UCSD-AML1 (cell line): Measurements from ENCODE around the gene CORO6.

Experiments
- DNase-seq: peaks from one replicate; lab custom pipeline; 2025; ENCODE audit not compliant: unreplicated experiment; lab: John Stamatoyannopoulos, UW

Gene CORO6

GRCh38 chr17:29578626-29579485 lies 43.9 kb downstream of the CORO6 start:
- no peak for DNase-seq

- DNase-seq: no peak
Measured at GRCh38 chr17:29577385-29578211, 45.1 kb downstream of the CORO6 start.

- no peak for DNase-seq
Measured at GRCh38 chr17:29577001-29577370, 45.7 kb downstream of the CORO6 start.

GRCh38 chr17:29576214-29577000 lies 46.3 kb downstream of the CORO6 start:
- DNase-seq: no peak

GRCh38 chr17:29575511-29576213 lies 47.0 kb downstream of the CORO6 start:
- DNase-seq: no peak

GRCh38 chr17:29574732-29575510 lies 47.8 kb downstream of the CORO6 start:
- DNase-seq: no peak

GRCh38 chr17:29573871-29574731 lies 48.6 kb downstream of the CORO6 start:
- no peak for DNase-seq

- no peak for DNase-seq
Measured at GRCh38 chr17:29573558-29573869, 49.2 kb downstream of the CORO6 start.

GRCh38 chr17:29572691-29573557 lies 49.8 kb downstream of the CORO6 start:
- no peak for DNase-seq

- DNase-seq: no peak
Measured at GRCh38 chr17:29571883-29572681, 50.6 kb downstream of the CORO6 start.

- DNase-seq: no peak
Measured at GRCh38 chr17:29571486-29571882, 51.2 kb downstream of the CORO6 start.

GRCh38 chr17:29570521-29570920 lies 52.2 kb downstream of the CORO6 start:
- DNase-seq: no peak

- no peak for DNase-seq
Measured at GRCh38 chr17:29569245-29569950, 53.3 kb downstream of the CORO6 start.

- peak; percentile 90 for DNase-seq
Measured at GRCh38 chr17:29568331-29569244, 54.1 kb downstream of the CORO6 start, which contains the start of gene TP53I13. TSS of gene TP53I13 (plus strand) at chr17:29568701. CDS start at chr17:29568759, 58 bp downstream.

- DNase-seq: peak; percentile 75
Measured at GRCh38 chr17:29567554-29568330, 55.0 kb downstream of the CORO6 start.
